Endodermal cell (in vitro differentiated cells): ENCODE data around the gene OR10A2. TPM values are rescaled to one million over a fixed set of nuclear protein-coding genes. Genes with fewer than 3 reads are reported as not detected.

Experiments used
- DNase-seq: peaks from one replicate; pipeline ENCODE4 v3.0.0-alpha.2; 2017
- H3K27ac ChIP-seq: 2 replicates; pipeline ENCODE4 v1.5.1; 2013; ENCODE audit warnings: mild to moderate bottlenecking, low read depth, low read length, moderate library complexity
- H3K27me3 ChIP-seq: 2 replicates; pipeline ENCODE4 v1.6.1; 2013; ENCODE audit warnings: mild to moderate bottlenecking, low read length, moderate library complexity; ENCODE audit not compliant: insufficient read depth, control insufficient read depth, poor library complexity, severe bottlenecking
- H3K36me3 ChIP-seq: 2 replicates; pipeline ENCODE4 v1.7.0; 2013; ENCODE audit warnings: mild to moderate bottlenecking, low read length, moderate library complexity; ENCODE audit not compliant: control insufficient read depth, insufficient read depth
- H3K4me1 ChIP-seq: one replicate; pipeline ENCODE4 v1.7.0; 2013; ENCODE audit warnings: low read length; ENCODE audit not compliant: control insufficient read depth, insufficient read depth
- H3K4me3 ChIP-seq: 2 replicates; pipeline ENCODE4 v1.5.1; 2013; ENCODE audit warnings: mild to moderate bottlenecking, low read length, moderate library complexity
- H3K9ac ChIP-seq: 2 replicates; pipeline ENCODE4 v1.6.1; 2013; ENCODE audit warnings: mild to moderate bottlenecking, low read length, moderate library complexity; ENCODE audit not compliant: poor library complexity, severe bottlenecking; ENCODE audit errors: extremely low read depth
- H3K9me3 ChIP-seq: 2 replicates; pipeline ENCODE4 v1.6.1; 2013; ENCODE audit warnings: mild to moderate bottlenecking, low read length, moderate library complexity; ENCODE audit not compliant: control insufficient read depth
- H3K27ac Mint-ChIP-seq: 2 replicates; pipeline ENCODE4 v1.8.0; 2020; ENCODE audit warnings: mixed read lengths
- H3K27me3 Mint-ChIP-seq: 2 replicates; pipeline ENCODE4 v1.8.0; 2021; ENCODE audit warnings: mild to moderate bottlenecking, mixed read lengths; ENCODE audit not compliant: insufficient read depth
- H3K36me3 Mint-ChIP-seq: 2 replicates; pipeline ENCODE4 v1.8.0; 2020; ENCODE audit warnings: low read depth, mixed read lengths
- H3K4me1 Mint-ChIP-seq: 2 replicates; pipeline ENCODE4 v1.8.0; 2020; ENCODE audit warnings: mixed read lengths
- H3K4me3 Mint-ChIP-seq: 2 replicates; pipeline ENCODE4 v1.8.0; 2020; ENCODE audit warnings: mild to moderate bottlenecking, moderate library complexity, mixed read lengths
- H3K9me3 Mint-ChIP-seq: 2 replicates; pipeline ENCODE4 v1.8.0; 2020; ENCODE audit warnings: mild to moderate bottlenecking, mixed read lengths
- CTCF ChIP-seq: fragments of 200-600 bp; sonication (generic); conservative IDR thresholded peaks from 2 replicates; pipeline ENCODE4 v1.5.0; 2021; ENCODE audit warnings: antibody characterized with exemption, mild to moderate bottlenecking
- WGBS, 2 experiments: methylation state at CpG; one replicate each; pipeline versions ENCODE4 v1.1.5 to v1.1.7; 2013; ENCODE audit warnings: missing lambda C conversion rate in 2 of 2, mixed read lengths in 1 of 2; ENCODE audit not compliant: insufficient coverage in 1 of 2, insufficient read length in 1 of 2; 5-methylcytosine and 5-hydroxymethylcytosine counted together
- total RNA-seq, 2 donors: library from RNA; stranded (reverse); fragmentation: NEBNext Ultra II Directional in 1 of 2; extraction: Animal tissue kit (Norgen Biotek cat#: 25700) in 1 of 2; gene quantifications; 2 replicates in 1 of 2; 3 replicates in 1 of 2; pipeline ENCODE4 v1.2.1, GENCODE V29; 2021

The OR10A2 gene
- total RNA-seq, 2 donors from 2014 or later: not detected

- WGBS, 2 experiments: 88 to 100% methylated on average over 2 of the region's 2 CpGs
- H3K9ac ChIP-seq: no peak within 1 kb of the TSS
- DNase-seq: no peak
- no peaks in the 10 kb centered on the region for H3K36me3 Mint-ChIP-seq
- H3K4me1 ChIP-seq: no peaks in the 10 kb centered on the region
- no peaks in the 10 kb centered on the region for H3K27me3 Mint-ChIP-seq
- H3K4me3 Mint-ChIP-seq: no peak within 1 kb of the TSS
- H3K36me3 ChIP-seq: no peaks in the 10 kb centered on the region
- no peaks in the 10 kb centered on the region for H3K4me1 Mint-ChIP-seq
- TF ChIP-seq CTCF: no peak
- no peak within 1 kb of the TSS for H3K27ac Mint-ChIP-seq
- H3K9me3 Mint-ChIP-seq: peaks cover 2% of the 10 kb centered on the region
- H3K27me3 ChIP-seq: no peaks in the 10 kb centered on the region
- H3K9me3 ChIP-seq: peaks cover 4% of the 10 kb centered on the region
- H3K27ac ChIP-seq: no peak within 1 kb of the TSS
- H3K4me3 ChIP-seq: no peak within 1 kb of the TSS
Observed at GRCh38 chr11:6892400-6892799, 29.5 kb downstream of the OR10A2 start, which contains the start of gene OR2D2. TSS of gene OR2D2 (minus strand) at chr11:6892500. CDS start at chr11:6892500, 0 bp downstream.

GRCh38 chr11:6894097-6894496, 31.2 kb downstream of the OR10A2 start:
- Mint-ChIP-seq H3K4me1 (no peaks in the 10 kb centered on the region), H3K36me3 (no peaks in the 10 kb centered on the region), H3K27me3 (no peaks in the 10 kb centered on the region), H3K4me3 (no peak overlapping the region), H3K27ac (no peak overlapping the region), H3K9me3 (no peaks in the 10 kb centered on the region)
- DNase-seq: no peak
- no peaks in the 10 kb centered on the region for H3K9me3 ChIP-seq
- H3K27ac ChIP-seq: no peak overlapping the region
- H3K4me1 ChIP-seq: no peaks in the 10 kb centered on the region
- no peaks in the 10 kb centered on the region for H3K27me3 ChIP-seq
- no peak overlapping the region for H3K4me3 ChIP-seq
- H3K9ac ChIP-seq: no peak overlapping the region
- H3K36me3 ChIP-seq: no peaks in the 10 kb centered on the region
- TF ChIP-seq CTCF: peak; percentile 51

GRCh38 chr11:6895010-6895409, 32.2 kb downstream of the OR10A2 start:
- Mint-ChIP-seq H3K36me3 (no peaks in the 10 kb centered on the region), H3K4me3 (no peak overlapping the region), H3K27me3 (no peaks in the 10 kb centered on the region), H3K4me1 (no peaks in the 10 kb centered on the region), H3K9me3 (no peaks in the 10 kb centered on the region), H3K27ac (no peak overlapping the region)
- no peaks in the 10 kb centered on the region for H3K9me3 ChIP-seq
- no peaks in the 10 kb centered on the region for H3K27me3 ChIP-seq
- H3K27ac ChIP-seq: no peak overlapping the region
- H3K4me3 ChIP-seq: no peak overlapping the region
- DNase-seq: no peak
- H3K9ac ChIP-seq: no peak overlapping the region
- no peaks in the 10 kb centered on the region for H3K36me3 ChIP-seq
- TF ChIP-seq CTCF: no peak
- H3K4me1 ChIP-seq: no peaks in the 10 kb centered on the region
